ENCODE measurements around the gene SIRPA. TPM values are rescaled to one million over a fixed set of nuclear protein-coding genes. Genes with fewer than 3 reads are reported as not detected.
A peak's percentile ranks its signal among the peaks of the same experiment; 100 is the strongest.

The SIRPA gene
- total RNA-seq (2021) = 5.9 to 8.9 TPM (median 6.7 TPM) in 3 replicates
- percentile 55 among the genes with signal in this experiment for Bru-seq, nascent RNA
- long read RNA-seq, experiment 1, full-length matches to known transcripts = 20 of 53 reads
- long read RNA-seq, experiment 1, partial matches to known transcripts = 6 of 53 reads
- long read RNA-seq, experiment 1, other reads (novel, unspliced or antisense) = 27 of 53 reads
- long read RNA-seq, experiment 2, full-length matches to known transcripts = 3 of 12 reads
- long read RNA-seq, experiment 2, partial matches to known transcripts = 0 of 12 reads
- long read RNA-seq, experiment 2, other reads (novel, unspliced or antisense) = 9 of 12 reads
- long read RNA-seq, experiment 3, partial matches to known transcripts = 1 of 1 reads
- long read RNA-seq, experiment 3, other reads (novel, unspliced or antisense) = 0 of 1 reads

GRCh38 chr20:1894951-1895673 is at the start of gene SIRPA:
TSS of gene SIRPA (plus strand) at chr20:1895407. CDS start at chr20:1895448, 41 bp downstream.
- ChIA-PET POLR2A (no interaction called here), CTCF (no interaction called here)
- ATAC-seq (peak; percentile 39), DNase-seq (ENCODE audit: low spot score) (peak; percentile 42)
- Mint-ChIP-seq H3K9me3 (no peaks in the 10 kb centered on the region), H3K36me3 (no peaks in the 10 kb centered on the region), H3K27me3 (ENCODE audit: low read depth) (peaks cover 52% of the 10 kb centered on the region), H3K4me3 (peak within 1 kb of the TSS; percentile 77), H3K27ac (peak within 1 kb of the TSS; percentile 9; the same call in 1 of the 2 replicates), H3K4me1 (peaks cover 65% of the 10 kb centered on the region)
- TF ChIP-seq HMGXB4 (CRISPR knock-in tag; IDR thresholded peaks at IDR 0.05) (0 out of 2 replicates have a peak, but pooled peaks have one; percentile 20), ERG (CRISPR knock-in tag; IDR thresholded peaks at IDR 0.05) (no peak)

GRCh38 chr20:1845701-1846100 is 49.5 kb upstream of the SIRPA start:
- TF ChIP-seq FOXJ3 (CRISPR knock-in tag; IDR thresholded peaks at IDR 0.05; ENCODE audit: borderline replicate concordance) = no peak
- TF ChIP-seq NFYB (CRISPR knock-in tag; conservative IDR thresholded peaks at IDR 0.05; ENCODE audit: low read depth) = no peak
- no peak for TF ChIP-seq ZNF263 (CRISPR knock-in tag; IDR thresholded peaks at IDR 0.05; ENCODE audit: low read depth)
- TF ChIP-seq CDX4 (CRISPR knock-in tag; IDR thresholded peaks at IDR 0.05; ENCODE audit: borderline replicate concordance) = no peak
- no peak for TF ChIP-seq OVOL2 (CRISPR knock-in tag; IDR thresholded peaks at IDR 0.05; ENCODE audit: borderline replicate concordance)
- POLR2A ChIA-PET = no interaction called here
- Mint-ChIP-seq H3K27me3 (ENCODE audit: low read depth) (no peaks in the 10 kb centered on the region; the same call in 1 of the 2 replicates), H3K4me1 (peaks cover 8% of the 10 kb centered on the region), H3K4me3 (no peak overlapping the region), H3K36me3 (no peaks in the 10 kb centered on the region), H3K9me3 (peaks cover 6% of the 10 kb centered on the region), H3K27ac (no peak overlapping the region)
- no peak for ATAC-seq
- no peak for DNase-seq (ENCODE audit: low spot score)
- CTCF ChIA-PET = no interaction called here

- no peak for ATAC-seq
- peaks cover 8% of the 10 kb centered on the region for H3K4me1 Mint-ChIP-seq
- no peak overlapping the region for H3K27ac Mint-ChIP-seq
- no peaks in the 10 kb centered on the region for H3K36me3 Mint-ChIP-seq
- no peak for DNase-seq (ENCODE audit: low spot score)
- POLR2A ChIA-PET = no interaction called here
- H3K27me3 Mint-ChIP-seq (ENCODE audit: low read depth) = no peaks in the 10 kb centered on the region; the same call in 1 of the 2 replicates
- peaks cover 6% of the 10 kb centered on the region for H3K9me3 Mint-ChIP-seq
- CTCF ChIA-PET = no interaction called here
- TF ChIP-seq TCF7 (CRISPR knock-in tag; IDR thresholded peaks at IDR 0.05; ENCODE audit: low read depth) (no peak), USF1 (CRISPR knock-in tag; IDR thresholded peaks at IDR 0.05) (no peak), ZBTB43 (CRISPR knock-in tag; IDR thresholded peaks at IDR 0.05) (no peak), ZNF671 (CRISPR knock-in tag; IDR thresholded peaks at IDR 0.05) (no peak), ZNF532 (CRISPR knock-in tag; IDR thresholded peaks at IDR 0.05; ENCODE audit: borderline replicate concordance) (no peak), ELF4 (CRISPR knock-in tag; IDR thresholded peaks at IDR 0.05; ENCODE audit: low read depth) (no peak), GRHL2 (CRISPR knock-in tag; IDR thresholded peaks at IDR 0.05; ENCODE audit: insufficient replicate concordance, severe bottlenecking) (no peak)
- H3K4me3 Mint-ChIP-seq = no peak overlapping the region
Observed at GRCh38 chr20:1846341-1846740, 48.9 kb upstream of the SIRPA start.
